Testis (tissue), 2 donors: ENCODE data around the gene IL4I1.

ENCODE experiments used
- POLR2A ChIP-seq: fragments of 450-650 bp; IDR thresholded peaks from one replicate; pipeline ENCODE4 v1.6.1; 2017; ENCODE audit warnings: antibody characterized with exemption, mild to moderate bottlenecking, moderate library complexity
- TF ChIP-seq, protein P1 (sequence below), 3 experiments: fragments of 450-650 bp in 2 of 3; fragments of 200-600 bp in 1 of 3; sonication (generic) in 1 of 3; IDR thresholded peaks; one replicate each; pipeline ENCODE4 v1.5.1; 2016 to 2019; ENCODE audit warnings: antibody characterized with exemption in 3 of 3, mild to moderate bottlenecking in 2 of 3, moderate library complexity in 1 of 3

DNA sequence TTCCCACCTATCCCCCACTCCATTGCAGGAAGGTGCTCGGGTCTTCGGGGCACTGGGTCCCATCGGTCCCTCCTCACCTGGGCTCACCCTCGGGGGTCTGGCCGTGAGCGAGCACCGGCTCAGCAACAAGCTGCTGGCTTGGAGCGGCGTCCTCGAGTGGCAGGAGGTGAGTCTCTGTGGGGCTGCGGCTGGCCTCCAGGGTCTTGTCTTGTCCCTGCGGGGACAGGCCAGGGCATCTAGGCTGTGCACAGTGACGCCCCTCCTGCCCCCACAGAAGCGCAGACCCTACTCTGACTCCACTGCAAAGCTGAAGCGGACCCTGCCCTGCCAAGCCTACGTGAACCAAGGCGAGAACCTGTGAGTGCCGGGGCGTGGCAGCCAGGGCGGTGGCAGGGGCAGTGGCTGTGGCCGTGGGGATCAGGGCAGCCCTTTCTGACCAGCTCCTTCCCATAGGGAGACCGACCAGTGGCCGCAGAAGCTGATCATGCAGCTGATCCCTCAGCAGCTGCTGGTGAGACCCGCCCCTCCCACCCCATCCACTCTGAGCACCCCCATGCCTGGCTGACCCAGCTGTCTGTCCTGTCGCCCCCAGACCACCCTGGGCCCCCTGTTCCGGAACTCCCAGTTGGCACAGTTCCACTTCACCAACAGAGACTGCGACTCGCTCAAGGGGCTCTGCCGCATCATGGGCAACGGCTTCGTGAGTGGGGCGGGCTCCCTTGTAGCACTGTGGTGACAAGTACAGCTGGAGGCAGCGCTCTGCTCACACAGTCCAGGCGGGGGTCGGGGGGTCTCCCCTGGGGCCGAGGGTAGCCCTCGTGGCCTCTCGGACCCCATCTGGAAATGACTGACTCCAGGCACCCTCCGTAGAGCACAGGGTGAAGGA, 42.1 kb downstream of the IL4I1 start:
- TF ChIP-seq, protein P1, sequence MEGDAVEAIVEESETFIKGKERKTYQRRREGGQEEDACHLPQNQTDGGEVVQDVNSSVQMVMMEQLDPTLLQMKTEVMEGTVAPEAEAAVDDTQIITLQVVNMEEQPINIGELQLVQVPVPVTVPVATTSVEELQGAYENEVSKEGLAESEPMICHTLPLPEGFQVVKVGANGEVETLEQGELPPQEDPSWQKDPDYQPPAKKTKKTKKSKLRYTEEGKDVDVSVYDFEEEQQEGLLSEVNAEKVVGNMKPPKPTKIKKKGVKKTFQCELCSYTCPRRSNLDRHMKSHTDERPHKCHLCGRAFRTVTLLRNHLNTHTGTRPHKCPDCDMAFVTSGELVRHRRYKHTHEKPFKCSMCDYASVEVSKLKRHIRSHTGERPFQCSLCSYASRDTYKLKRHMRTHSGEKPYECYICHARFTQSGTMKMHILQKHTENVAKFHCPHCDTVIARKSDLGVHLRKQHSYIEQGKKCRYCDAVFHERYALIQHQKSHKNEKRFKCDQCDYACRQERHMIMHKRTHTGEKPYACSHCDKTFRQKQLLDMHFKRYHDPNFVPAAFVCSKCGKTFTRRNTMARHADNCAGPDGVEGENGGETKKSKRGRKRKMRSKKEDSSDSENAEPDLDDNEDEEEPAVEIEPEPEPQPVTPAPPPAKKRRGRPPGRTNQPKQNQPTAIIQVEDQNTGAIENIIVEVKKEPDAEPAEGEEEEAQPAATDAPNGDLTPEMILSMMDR (IDR thresholded peaks at IDR 0.05) = no peak
- TF ChIP-seq POLR2A = no peak
